ENCODE results near the gene GTF2F2.

- TF ChIP-seq ZC3H11A (IDR thresholded peaks at IDR 0.05) (no peak), CTCF (IDR thresholded peaks at IDR 0.05) (no peak), USF2 (IDR thresholded peaks at IDR 0.05) (no peak), POLR2A (IDR thresholded peaks at IDR 0.05; ENCODE audit: low read length) (no peak), CHD2 (IDR thresholded peaks at IDR 0.05; ENCODE audit: low read length, partially characterized antibody) (no peak), MAX (IDR thresholded peaks at IDR 0.05) (no peak), ZFP36 (IDR thresholded peaks at IDR 0.05; ENCODE audit: borderline replicate concordance, partially characterized antibody) (no peak), CHD4 (IDR thresholded peaks at IDR 0.05; ENCODE audit: borderline replicate concordance) (no peak), PHF8 (IDR thresholded peaks at IDR 0.05; ENCODE audit: borderline replicate concordance, low read depth) (no peak), RCOR1 (IDR thresholded peaks at IDR 0.05; ENCODE audit: low read depth, low read length) (no peak), RAD21 (conservative IDR thresholded peaks at IDR 0.05 in 1 of 2, IDR thresholded peaks at IDR 0.05 in 1 of 2) (no peak), JUN (IDR thresholded peaks at IDR 0.05) (no peak), REST (IDR thresholded peaks at IDR 0.05) (no peak)
Measured at GRCh38 chr13:45216193-45216592, 95.9 kb downstream of the GTF2F2 start.

Data from A549 (cell line).